Ovary (tissue), 3 donors: ENCODE results near the gene TENM4.

Experiments
- EP300 ChIP-seq: sonication (generic); formaldehyde crosslinking; IDR thresholded peaks from one replicate; pipeline ENCODE4 v1.6.1; 2017; ENCODE audit warnings: antibody characterized with exemption
- POLR2A ChIP-seq: fragments of 450-650 bp; IDR thresholded peaks from one replicate; pipeline ENCODE4 v1.6.1; 2017; ENCODE audit warnings: antibody characterized with exemption, mild to moderate bottlenecking, moderate library complexity
- TF ChIP-seq, protein P1 (sequence below), 3 donors: fragments of 450-650 bp in 2 of 3; fragments of 200-600 bp in 1 of 3; IDR thresholded peaks; one replicate each; pipeline versions ENCODE4 v1.5.1 to v1.8.0; 2016 to 2022; ENCODE audit warnings: antibody characterized with exemption in 3 of 3, mild to moderate bottlenecking in 1 of 3
- donor health status: DM: no; HTN: no; CAD: no.

DNA sequence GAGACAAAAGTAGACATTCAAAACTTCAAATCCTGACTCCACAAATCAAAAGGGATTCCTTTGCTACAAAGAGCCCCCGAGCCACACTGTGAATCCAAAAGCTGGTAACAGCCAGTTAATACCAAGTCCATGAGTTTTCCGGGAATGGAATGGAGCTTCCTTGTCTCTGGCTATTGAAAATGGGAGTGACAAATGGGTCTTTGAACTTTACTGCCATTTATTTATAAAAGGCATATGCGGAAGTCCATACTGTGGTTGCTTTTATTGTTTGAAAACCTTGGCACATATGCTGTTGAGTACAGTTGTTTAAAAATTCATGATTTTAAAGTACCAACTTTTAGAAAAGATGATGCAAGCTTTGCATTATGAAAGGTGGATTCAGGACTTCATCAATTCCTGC, 659.9 kb downstream of the TENM4 start:
- TF ChIP-seq, protein P1, sequence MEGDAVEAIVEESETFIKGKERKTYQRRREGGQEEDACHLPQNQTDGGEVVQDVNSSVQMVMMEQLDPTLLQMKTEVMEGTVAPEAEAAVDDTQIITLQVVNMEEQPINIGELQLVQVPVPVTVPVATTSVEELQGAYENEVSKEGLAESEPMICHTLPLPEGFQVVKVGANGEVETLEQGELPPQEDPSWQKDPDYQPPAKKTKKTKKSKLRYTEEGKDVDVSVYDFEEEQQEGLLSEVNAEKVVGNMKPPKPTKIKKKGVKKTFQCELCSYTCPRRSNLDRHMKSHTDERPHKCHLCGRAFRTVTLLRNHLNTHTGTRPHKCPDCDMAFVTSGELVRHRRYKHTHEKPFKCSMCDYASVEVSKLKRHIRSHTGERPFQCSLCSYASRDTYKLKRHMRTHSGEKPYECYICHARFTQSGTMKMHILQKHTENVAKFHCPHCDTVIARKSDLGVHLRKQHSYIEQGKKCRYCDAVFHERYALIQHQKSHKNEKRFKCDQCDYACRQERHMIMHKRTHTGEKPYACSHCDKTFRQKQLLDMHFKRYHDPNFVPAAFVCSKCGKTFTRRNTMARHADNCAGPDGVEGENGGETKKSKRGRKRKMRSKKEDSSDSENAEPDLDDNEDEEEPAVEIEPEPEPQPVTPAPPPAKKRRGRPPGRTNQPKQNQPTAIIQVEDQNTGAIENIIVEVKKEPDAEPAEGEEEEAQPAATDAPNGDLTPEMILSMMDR (IDR thresholded peaks at IDR 0.05) = no peak
- no peak for TF ChIP-seq POLR2A
- TF ChIP-seq EP300 = no peak
